Adrenal gland (tissue), 5 donors: Measurements from ENCODE around the gene CLUH.

Source experiments
- POLR2A ChIP-seq, 2 donors: fragments of 450-650 bp; IDR thresholded peaks; one replicate each; pipeline ENCODE4 v1.6.1; 2017; ENCODE audit warnings: antibody characterized with exemption in 2 of 2, mild to moderate bottlenecking in 2 of 2, moderate library complexity in 1 of 2
- TF ChIP-seq, protein P1 (sequence below), 6 experiments: fragments of 450-650 bp in 4 of 6; fragments of 200-600 bp in 2 of 6; sonication (generic) in 1 of 6; IDR thresholded peaks; 1 replicate in 5 of 6; 2 replicates in 1 of 6; pipeline versions ENCODE4 v1.5.1 to v1.8.0; 2016 to 2021; ENCODE audit warnings: antibody characterized with exemption in 6 of 6, mild to moderate bottlenecking in 2 of 6, moderate library complexity in 1 of 6
- donor health status: DM: no; HTN: no; CAD: no.

DNA sequence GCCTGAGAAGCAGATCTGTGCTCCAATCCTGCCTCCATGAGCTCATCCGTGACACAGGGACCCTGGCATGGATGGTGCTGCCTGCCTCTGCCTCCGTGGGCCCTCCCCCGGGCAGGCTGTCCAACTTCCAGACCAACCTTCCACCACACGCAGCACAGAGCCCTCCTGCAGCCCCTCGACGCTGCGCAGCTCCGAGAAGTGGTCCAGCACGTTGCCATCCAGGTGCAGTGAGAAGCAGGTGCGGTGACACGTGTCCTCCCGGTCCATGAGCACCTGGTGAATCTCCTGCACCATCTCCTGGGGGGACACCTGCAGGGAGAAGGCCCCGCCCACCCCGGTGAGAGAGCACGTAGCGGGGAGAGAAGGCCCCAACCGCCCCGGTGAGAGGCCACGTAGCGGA lies 8.4 kb downstream of the CLUH start:
- TF ChIP-seq POLR2A (IDR thresholded peaks at IDR 0.05), result no peak
- TF ChIP-seq, protein P1, sequence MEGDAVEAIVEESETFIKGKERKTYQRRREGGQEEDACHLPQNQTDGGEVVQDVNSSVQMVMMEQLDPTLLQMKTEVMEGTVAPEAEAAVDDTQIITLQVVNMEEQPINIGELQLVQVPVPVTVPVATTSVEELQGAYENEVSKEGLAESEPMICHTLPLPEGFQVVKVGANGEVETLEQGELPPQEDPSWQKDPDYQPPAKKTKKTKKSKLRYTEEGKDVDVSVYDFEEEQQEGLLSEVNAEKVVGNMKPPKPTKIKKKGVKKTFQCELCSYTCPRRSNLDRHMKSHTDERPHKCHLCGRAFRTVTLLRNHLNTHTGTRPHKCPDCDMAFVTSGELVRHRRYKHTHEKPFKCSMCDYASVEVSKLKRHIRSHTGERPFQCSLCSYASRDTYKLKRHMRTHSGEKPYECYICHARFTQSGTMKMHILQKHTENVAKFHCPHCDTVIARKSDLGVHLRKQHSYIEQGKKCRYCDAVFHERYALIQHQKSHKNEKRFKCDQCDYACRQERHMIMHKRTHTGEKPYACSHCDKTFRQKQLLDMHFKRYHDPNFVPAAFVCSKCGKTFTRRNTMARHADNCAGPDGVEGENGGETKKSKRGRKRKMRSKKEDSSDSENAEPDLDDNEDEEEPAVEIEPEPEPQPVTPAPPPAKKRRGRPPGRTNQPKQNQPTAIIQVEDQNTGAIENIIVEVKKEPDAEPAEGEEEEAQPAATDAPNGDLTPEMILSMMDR (IDR thresholded peaks at IDR 0.05), result no peak
